Non-pigmented ciliary epithelial cell (primary cell): Measurements from ENCODE around the gene SRGAP2C.
"Not testable (repeated sequence)": the region's sequence is repeated elsewhere in the genome, so short reads cannot be mapped to it uniquely, and the experiment has no call there.

Experiments used
- DNase-seq: peaks from one replicate; pipeline ENCODE4 v3.0.0-alpha.2; 2010; ENCODE audit warnings: low read depth

The SRGAP2C gene

DNA sequence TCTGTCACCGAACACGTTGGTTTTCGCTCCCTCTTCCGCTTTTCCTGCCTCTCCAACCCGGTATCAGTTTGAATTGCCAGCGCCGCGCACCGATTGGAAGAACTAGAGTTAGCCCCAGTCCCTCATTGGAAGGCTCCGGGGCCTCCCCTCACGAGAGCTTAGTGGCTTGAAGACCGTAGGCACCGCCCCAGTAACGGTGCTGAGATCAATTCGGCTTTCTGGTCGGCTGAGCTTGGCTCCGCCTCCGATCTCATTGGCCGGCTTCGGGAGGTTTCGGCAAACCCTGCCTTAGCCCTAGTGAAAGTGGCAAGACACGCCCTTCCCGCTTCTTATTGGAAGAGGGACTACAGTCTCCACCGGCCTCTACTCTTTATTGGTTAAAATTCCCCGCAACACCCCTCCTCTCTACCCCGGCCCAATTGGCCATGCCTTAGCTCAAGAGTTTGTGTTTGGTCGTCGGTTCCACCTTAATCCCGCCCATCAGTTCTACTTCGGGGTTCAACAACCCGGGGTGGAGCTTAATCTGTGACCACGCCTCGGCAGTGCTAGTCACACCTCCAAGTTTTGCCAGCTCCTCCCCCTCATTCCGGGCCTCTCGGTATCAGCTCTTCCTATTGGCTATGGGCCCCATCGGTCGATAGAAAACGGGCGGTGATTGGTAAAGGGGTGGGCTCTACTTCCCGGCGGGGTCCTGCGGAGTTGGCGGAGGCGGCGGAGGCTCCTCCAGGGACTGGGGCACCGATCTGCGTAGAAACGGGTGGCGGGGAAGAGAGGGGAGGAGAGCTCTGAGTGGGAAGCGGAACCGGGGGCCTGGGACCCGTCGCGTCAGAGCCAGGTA, at the start of gene SRGAP2C, which contains the start of gene FAM72B:
TSS of gene SRGAP2C (plus strand) at position 686 of the 838 bp plus-strand sequence. CDS start 2,472 bp downstream, outside the sequence.
TSS of gene FAM72B (minus strand) at position 51 of the 838 bp plus-strand sequence. CDS start 851 bp downstream, outside the sequence.
- peak; percentile 99 for DNase-seq

DNA sequence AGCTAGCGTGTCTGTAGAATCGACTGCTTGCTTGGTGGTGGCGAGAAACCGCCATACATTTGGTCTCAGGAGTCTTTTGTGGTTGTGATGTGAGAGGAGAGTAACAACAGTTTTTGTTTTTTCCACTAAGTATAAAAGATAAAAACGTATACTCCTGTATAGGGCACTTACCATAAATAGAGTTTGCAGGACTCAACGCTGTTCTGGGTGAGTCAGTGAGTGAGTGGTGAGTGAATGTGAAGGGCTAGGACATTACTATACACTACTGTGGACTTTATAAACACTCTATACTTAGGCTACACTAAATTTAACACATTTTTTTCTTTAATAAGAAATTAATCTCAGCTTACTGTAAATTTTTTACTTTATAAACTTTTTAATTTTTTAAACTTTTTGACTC, 44.4 kb upstream of the SRGAP2C start:
- not testable (repeated sequence) for DNase-seq

DNA sequence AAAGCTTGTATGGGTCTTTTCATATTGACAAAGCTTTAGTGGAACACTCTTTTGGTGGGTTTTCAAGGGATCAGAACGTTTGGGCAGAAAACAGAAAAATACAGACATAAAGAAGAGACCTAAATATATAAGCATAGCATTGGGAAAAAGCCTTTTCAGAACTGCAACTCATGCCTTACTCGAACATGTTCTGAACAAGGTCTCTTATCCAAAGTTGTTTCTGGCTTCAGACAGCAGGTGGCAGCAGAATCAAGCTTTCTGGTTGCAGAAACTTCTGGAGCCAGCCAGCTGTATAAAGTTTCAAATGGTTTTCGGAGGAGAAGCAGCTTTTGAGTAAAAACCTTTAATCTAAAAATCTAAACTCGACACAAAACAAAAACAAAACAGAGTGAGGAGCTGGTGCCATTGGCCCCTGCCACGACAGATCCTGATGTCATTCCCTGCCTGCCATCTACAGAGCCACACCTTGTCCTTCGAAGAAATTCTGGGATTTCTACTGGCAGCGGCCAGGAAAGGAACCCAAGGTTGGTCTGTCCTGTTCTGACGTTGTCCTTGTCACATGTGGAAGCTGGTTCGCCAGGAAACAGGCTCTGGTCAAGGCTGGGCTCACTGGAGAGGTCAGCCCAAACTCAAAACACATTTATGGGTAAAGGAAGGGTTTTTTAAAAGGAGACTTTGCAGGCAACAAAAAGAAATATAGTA, 36.1 kb upstream of the SRGAP2C start:
- DNase-seq, result not testable (repeated sequence)

DNA sequence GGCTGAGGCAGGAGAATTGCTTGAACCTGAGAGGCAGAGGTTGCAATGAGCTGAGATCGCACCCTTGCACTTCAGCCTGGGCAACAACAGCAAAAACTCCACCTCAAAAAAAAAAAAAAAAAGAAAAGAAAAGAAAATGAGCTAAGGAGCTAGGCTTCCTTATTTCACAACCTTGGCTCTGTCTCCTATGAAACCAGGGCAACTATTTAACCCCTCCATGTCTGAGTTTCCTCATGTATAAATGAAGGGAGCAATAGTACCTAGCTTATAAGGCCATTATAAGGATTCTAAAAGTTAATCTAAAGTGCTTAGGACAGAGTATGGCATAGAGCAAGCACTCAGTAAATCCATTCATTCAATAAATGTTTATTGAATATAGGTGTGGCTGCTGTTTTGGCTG, 33.5 kb upstream of the SRGAP2C start:
- not testable (repeated sequence) for DNase-seq

DNA sequence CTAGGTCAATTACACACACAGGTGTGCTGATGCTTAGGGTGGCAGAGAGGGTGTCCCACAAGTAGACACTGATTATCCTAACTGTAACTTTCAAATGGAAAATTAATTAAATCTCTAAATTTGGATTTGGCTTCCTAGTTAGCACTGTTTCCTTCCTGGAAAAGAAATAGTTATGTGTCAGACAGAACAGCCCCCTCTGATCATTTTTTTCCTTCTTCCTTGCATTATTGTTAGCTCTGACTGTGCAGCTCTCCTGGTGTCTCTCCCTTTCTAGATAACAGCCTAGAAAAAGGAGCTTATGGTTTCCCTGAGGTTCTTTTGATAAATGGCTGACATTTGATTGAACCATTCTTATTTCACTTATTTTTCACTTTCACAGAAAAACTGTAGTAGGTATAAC, 32.0 kb upstream of the SRGAP2C start:
- DNase-seq, result not testable (repeated sequence)

DNA sequence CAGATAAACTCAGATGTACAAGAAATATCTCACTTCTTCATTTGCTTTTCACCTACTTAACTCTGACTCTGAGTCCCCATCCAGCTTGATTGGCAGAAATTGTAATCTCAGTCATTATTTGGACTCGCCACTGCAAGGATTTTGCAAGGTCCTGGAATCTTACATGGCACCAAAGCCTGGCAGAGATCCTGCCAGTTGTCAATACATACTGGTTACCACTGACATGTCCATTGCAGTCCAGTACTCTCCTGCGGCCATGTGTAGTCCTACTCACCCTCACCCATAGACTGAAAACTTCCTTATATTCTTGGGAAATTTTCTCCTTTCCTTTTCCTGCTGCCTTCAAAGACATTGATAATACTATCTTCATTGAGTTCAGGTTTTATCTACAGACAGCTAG, 30.0 kb upstream of the SRGAP2C start:
- not testable (repeated sequence) for DNase-seq

DNA sequence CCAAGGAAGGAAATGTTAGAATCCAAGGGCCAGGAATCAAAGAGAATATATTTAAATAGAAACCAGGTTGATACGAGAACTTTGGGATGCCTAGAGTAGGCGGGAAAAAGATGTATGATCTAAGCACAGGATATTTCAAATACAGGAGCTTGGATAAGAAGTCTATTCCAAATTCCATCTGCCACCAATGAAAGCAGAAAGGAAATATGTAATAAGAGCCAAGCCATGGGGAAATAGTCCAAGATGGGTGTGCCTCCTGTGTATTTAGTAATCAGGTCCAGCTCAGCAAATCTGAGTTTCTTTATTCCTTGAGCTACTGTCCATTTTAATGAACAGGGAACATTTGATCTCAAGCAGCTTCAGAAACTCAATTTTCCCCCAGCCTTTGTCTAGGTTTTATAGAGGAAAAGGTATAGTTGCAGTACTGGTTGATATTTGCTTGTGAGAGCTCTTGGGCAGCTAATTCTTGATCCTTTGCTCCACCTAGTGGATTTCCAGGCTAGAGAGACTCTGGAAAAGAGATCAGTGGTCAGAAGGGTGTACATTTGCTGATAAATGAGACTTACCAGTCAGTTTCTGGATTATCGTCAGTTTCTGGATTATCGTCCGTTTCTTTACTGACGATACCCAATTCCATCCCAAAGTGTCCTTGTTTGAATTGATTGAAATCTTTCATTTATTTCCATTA, 29.0 kb upstream of the SRGAP2C start:
- not testable (repeated sequence) for DNase-seq

DNA sequence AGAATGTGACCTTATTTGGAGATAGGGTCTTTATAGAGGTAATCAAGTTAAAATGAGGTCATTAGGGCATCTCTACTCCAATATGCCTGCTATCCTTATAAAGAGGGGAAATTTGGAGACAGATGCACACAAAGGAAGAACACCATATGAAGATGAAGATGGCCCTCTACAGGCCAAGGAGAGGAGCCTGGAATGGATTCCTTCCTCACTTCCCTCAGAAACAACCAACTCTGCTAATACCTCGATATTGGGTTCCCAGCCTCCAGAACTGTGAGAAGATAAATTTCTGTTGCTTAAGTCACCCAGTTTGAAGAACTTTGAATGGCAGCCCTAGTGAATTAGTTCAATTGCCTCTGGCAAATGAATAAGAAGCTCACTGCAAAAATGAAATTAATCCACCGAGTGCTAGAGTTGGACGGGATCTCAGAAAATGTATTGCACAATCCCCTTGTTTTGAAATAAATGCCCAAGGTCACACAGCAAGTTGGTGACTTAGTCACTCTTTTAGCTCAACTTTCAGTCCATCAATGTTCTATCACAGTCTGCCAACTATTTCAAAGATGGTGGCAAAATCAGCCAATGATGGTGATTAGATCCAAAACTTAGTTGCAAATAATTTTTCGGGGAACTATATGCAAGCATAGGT, 27.7 kb upstream of the SRGAP2C start:
- DNase-seq, result not testable (repeated sequence)

DNA sequence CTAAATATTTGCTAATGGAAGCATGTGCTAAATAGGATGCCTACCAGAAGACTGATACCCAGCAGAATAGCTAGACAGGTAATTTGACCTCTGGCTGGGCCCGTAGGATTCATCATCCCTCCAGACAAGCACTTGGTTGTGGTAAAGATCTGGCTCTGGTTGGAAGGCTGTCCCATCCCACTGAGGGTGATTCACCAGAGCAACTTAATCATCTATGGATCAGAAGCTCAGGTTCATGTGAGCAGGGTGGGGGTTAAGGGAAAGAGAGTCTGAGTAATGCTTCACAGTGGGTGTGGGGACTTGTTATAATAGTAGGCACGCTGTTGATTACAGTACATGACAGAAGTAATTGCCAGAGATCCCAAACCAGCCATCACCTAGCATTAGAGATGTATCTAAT, 27.2 kb upstream of the SRGAP2C start:
- not testable (repeated sequence) for DNase-seq

DNA sequence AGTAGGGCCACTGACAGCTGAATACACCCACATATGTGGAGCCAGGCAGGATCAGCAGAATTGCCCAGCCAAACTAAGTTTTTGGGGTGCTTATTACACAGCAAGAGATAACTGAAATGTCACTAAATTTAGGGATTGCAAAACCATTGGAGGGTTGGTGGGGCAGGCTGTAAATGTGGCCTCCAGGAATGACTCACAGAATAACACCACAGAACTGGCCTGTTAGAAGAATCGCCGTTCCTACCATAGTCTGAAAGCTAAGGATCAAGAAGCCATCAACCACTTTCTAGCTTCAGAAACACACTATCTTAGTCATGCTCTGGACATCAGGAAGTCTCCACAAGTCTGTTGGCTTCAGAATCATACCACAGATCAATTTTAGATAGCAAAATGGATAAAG, 24.7 kb upstream of the SRGAP2C start:
- not testable (repeated sequence) for DNase-seq

DNA sequence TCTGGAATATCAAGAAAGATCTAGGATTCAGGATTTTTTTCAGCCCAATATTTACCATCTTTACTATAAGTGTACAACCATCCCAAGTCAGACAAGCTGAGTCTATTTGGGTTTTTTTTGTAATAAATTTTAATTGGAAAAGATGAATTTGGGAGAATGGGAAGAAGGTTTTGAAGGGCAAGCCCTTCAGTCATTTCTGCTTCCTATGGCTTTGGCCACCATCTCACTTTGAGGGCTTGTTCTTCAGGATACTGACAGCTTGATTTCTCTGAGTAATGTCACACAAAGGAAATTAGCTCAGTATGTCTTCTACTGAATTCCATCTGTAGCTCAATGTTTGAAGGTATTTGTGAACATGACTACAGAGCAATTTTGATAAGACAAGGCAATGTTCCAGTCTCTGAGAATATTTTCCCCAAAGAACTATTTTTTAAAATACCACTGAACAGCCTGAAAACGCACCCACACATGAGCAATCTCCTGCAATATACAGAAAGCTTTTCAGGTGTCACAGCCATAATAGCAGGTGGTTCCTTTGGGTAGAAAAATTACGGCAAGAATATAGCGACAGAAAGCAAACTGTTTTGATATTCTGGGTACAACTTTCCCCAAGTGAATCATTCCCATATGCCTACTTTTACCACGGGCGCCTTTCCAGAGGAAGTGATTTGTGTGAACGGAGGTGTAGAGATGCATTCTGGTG, 23.4 kb upstream of the SRGAP2C start:
- not testable (repeated sequence) for DNase-seq

DNA sequence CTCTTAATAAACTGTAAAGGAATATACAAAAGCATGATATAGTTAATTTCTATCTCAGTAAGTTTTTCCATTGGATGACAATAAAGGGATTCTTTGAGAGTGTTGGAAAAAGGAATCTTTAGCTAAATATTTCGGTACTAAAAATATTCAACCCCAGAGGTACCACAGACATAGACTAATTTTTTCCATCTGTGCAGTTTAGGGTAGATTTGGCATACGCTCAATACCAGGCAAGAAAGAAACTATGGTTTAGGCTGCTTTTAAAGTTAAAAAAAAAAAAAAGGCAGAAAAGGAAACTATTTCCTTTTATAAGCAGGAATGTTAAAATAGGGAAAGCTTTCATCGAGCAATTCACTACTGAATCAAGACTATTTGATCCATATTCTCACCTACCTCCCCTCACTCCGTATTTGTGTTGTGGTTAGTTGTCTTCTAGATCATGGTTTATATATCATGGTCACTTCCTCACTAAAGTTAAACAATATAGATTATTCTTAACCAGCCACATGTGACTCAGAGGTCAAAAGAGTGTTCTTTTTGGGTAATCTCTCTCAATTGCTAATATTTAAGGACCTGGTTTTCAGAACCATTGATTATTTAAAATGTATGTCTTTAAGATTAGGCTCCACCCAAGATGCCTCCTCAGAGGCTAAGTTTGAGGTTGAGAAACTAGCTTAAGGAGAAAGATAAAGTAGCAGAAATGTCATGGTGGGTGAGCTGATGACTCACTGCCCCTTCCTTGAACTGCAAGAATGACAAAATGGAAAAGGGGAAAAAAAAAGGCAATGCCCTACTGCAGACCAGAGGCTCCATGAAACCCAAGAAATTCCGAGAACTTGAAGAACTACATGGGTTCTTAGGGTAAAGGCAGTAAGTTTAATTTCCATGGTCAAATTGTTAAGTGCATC, 20.7 kb upstream of the SRGAP2C start:
- peak; percentile 41 for DNase-seq

DNA sequence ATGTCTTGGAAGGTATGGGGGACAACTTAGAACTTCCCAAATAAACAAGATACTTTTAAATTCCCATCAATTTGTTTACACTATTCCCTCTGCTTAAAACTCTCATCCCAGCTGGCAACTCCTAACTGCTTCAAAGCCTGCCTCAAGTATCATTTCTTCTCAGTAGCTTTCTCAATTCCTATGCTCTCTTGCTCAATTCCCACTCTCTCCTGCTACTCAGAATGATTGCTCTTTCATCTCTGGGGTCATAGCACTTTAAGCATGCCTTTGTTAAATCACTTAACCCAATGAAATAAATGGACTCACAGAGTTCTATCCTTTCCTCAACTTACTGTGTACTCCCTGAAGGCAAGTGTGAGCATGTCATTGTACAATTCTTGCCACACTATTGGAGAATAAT, 19.5 kb upstream of the SRGAP2C start:
- DNase-seq, result not testable (repeated sequence)

DNA sequence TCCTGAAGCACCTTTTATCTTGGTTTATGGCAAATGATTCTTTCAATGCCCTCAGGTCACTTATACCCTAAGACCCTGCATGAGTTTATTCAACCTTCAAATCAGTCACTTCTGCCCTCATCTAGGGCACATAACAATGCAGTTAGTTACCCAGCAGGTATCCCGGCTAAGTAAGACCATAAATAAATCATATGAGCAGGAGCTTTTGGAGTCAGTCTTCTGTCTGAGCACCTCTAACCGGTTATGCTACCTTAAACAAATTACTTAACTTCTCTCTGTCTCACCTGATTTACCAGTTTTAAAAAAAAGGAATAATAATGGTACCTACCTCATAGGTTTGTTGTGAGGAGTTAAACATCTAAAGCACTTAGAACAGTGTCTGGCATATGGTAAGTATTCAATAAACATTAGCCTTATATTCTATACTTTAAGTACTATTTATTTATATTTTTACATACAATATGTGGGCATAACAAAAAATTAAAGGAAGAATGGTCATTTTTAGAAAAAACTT, 17.5 kb upstream of the SRGAP2C start:
- not testable (repeated sequence) for DNase-seq

DNA sequence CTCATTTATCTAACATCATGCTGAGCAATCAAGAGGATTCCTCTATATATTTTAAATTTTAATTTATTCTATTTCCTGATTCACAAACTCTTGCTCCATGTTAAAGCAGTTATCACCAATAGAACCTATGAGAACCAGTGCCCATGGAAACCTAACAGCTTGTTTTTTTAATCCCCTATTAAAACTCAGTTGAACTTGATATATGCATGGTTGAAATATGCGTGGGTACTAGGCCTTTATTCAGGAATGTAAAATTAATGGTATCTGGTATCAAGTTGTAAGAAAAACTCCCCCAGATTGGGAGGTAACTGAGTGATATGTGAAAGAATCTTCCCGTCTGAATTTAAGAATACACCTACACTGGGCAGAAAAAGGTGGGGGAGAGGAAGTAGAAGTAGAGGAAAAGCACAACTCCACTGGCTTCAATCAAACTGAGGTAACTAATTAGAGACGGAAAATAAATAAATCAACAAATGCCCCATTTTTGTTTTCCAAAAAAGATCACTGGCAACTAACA, 16.6 kb upstream of the SRGAP2C start:
- not testable (repeated sequence) for DNase-seq

DNA sequence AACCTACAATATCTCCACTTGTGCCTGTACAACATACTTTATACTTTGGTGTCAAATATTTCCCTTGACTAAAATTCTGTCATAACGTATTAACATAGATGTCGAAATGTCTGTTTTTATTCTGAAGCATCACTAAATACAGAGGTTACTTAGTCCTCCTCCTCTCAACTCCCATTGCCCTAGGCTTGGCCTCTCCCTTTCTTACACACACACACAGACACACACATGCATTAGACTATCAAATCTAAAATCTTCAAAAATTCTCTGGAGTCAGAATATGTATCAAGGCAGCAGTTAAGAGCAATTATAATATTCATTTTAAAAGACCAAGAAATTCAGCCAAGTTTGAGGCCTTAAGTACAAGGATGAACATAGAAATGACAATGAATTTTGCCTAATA, 8.1 kb upstream of the SRGAP2C start:
- not testable (repeated sequence) for DNase-seq

DNA sequence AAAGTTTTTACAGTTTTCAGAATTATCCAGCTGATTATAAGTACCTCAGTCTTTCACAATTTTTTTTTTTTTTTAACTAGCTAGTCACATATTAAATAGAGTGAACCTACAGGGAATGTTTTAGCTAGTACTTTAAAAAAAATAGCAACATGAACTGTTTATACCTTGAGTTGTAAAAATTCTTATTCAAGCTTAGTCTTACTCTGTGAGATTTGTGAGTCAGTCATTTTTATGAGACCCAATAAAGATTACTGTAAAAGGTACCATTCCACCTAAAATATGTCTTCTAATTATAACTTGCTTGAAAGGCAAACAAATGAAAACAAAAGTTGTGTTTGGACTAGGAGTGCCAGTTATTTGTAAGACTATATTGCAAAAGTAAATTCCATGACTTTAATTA, 6.6 kb upstream of the SRGAP2C start:
- not testable (repeated sequence) for DNase-seq

DNA sequence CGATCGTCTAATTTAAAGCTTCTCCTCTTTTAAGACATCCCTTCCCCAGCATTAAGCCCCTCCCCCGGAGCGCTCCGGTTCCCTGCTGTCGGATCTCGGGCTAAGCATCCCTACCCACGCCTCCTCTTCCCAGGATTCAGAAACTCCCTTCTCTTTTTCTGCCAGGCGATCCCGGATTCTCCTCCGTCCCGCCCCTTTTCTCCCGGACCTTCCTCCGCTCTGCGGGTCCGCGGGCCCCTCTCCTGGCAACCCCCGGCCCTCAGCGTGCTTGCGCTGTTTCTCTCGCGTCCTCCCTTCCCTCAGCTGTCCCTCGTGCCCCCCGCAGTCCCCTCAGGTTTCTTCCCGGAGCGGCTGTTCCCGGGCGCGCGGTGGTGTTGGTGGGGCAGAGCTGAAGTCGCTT, 908 bp upstream of the SRGAP2C start:
- not testable (repeated sequence) for DNase-seq

DNA sequence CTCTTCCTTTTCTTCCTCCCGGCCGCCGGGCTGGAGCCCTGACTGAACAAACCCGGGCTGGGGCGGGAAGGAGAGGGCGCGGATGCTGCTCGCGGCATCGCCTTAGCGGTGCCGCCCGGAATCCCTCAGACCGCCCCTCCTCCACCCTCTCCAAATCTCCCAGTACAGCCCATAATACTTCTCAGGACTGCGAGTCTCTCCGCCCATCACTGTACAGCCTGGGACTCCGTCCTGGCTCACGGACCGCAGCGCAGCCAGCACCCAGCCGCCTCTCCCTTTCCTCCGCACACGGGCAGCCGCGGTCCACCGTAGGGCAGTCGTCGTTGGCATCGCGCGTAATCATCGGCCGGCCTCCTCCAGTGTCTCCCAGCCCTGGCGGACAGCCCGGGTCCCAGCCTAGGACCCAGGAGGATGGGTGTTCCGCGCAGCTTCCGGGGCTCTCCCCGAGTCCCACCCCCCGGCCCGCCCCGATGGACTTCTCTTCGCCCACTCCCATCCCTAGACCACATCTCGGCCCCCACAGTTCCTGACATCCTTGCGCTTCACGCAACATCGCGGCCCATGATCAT, 449 bp downstream of the SRGAP2C start:
- DNase-seq, result not testable (repeated sequence)
